Ureter (tissue), 1 donor: ENCODE results near the gene SFXN5. TPM values are rescaled to one million over a fixed set of nuclear protein-coding genes. Genes with fewer than 3 reads are reported as not detected.

Experiments used
- DNase-seq: peaks from one replicate; pipeline ENCODE4 v3.0.0-alpha.2; 2020; ENCODE audit warnings: low spot score
- total RNA-seq: library from RNA; stranded (reverse); gene quantifications from one replicate; pipeline ENCODE4 v1.2.4, GENCODE V29; 2023
- donor health status: DM: yes; HTN: yes; CAD: no.

SFXN5 gene
- total RNA-seq, 1 donor from 2014 or later: 28.6 TPM

DNA sequence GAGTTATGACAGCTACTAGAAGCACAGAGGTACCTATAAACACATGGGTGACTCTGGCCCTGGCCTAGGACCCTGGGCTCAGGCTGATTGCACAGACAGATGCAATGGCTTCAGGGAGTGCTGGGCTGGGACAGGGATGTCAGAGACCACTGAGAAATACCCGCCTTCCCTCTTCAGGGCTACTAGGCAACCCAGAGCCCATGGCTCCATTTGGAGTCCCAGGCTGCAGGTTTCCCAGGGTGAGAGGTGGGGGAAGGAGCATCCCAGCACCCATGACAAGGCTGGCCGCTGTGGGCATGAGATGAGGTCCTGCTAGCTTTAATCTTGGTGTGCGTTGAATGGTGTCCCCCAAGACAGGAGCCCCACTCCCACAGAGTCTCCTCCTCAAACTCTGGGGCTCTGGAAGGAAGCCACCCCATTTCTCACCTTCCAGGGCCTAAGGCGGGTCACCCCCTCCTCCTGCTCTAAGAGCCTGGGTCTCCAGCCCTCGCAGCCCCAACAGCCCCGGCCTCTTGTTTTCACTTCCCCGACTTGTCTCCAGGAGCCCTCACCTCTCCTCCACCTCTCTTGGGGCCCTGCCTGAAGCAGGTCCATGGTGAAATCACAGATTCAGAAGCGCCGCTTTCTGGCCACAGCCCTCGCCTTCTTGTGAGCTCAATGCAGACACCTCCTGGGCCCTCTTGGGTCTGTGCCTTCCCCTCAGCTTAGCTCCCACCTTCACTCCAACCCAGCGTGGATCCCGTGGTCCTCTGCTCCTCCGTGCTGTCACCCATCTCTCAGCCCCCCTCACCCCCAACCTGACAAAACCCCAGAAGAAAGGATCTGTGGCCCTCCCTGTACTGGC lies 112.7 kb downstream of the SFXN5 start:
- no peak for DNase-seq

DNA sequence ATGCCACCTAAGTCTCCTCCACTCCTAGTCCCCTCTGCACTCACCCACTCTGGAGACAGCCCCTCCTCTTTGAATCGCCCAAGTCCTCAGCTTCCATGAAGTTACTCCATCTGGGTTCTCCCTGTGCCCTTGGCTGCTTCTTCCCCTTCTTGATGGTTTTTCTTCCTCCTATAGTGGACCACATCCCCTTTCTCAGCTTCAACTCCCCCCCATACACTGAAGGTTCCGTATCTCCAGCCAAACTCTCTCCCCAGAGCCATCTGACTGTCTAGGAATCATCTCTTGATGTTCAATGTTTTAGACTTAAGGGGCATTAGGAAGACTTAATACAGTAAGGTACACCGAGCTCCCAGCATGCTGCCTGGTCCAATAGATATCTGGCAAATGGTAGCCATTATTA lies 114.6 kb downstream of the SFXN5 start:
- no peak for DNase-seq

DNA sequence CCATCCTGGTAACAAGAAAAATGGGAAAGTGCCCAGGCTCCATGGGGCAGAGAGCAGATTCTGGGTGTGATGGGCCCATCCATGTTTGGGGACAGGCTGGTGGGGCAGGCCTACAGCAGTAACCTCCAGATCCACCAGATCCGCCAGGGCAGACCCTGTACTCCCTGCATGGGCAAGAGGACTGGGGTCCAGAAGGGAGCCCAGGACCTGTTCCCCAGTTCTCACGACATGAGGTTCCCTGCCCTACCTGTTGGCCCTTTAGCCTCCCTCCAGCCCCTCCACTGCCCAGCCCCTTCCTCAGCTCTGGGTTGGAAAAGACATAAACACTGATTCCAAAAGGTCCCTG lies 115.5 kb downstream of the SFXN5 start:
- DNase-seq: no peak

DNA sequence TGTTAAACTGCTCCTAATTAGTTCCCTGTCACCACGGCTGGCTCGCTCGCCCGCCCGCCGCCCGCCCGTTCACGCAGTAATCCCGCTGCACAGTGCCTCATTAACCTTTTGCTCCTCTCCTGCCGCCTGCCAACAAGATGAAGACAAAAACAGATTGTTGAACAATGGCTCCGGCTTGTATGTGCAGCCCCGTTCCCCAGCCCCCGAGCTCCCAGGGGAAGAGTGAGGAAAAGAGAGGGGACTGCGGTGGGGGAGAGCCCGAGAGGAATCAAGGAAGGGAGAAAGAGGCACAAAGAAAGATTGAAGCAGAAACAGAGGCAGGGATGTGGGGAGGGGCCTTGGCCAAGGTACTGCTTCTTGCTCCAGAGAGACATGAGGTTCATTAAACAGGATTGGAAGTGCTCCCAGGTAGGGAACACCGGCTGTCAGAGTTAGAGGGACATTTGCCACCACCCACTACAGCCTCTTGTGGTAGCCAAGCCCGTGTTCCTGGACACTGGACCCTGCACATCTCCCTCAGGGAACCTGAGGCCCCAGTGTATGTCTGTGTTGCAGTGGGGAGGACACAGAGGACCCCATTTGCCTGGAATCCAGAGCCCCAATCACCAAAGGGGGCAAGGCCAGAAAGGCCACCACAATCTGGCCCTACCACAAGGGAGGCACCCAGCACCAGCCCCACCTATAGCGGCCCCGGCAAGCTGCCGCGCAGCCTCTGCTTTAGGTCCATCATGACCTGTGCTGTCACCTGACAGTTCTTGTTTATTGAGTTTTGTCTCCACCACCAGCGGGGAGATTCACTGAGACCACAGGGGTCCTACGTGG lies 116.1 kb downstream of the SFXN5 start:
- no peak for DNase-seq

DNA sequence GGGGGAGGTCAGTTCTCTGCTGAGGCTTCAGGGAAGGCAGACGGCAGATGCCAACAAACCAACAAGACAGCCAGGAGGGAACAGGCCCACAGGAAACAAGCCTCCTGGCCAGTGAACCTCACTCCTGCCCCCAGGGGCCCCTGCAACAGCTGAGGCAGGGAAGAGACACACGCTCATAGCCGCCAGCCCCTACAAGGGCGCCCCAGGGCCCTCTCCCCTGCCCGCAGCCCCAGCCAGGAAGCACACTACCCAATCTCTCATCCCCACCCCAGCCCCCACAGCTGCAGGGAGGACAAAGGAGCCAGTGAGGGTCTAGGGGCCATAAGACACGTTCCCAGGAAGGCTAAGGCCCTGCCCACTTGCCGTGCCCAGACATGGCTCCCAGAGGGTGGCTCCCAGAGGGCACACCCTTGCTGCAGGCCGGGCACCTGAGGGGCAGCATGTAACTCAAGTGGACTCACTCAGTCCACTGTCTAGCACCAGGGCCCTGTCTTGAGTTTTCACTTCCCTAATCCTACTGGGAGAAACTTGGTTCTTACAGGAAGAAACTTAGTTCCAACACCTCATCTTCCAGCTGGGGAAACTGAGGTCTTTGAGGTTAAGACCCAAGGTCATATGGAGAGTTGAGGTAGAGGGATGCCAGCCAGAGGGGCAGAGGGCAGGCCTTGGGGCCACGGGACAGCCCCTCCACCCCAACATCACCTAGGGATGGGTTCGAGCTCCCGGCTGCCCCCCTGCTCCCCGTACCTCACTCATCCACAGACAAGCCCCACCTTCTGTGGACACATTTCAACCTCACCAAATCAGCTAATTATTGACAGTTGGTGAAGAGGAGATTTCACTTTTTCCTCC lies 116.9 kb downstream of the SFXN5 start:
- no peak for DNase-seq

DNA sequence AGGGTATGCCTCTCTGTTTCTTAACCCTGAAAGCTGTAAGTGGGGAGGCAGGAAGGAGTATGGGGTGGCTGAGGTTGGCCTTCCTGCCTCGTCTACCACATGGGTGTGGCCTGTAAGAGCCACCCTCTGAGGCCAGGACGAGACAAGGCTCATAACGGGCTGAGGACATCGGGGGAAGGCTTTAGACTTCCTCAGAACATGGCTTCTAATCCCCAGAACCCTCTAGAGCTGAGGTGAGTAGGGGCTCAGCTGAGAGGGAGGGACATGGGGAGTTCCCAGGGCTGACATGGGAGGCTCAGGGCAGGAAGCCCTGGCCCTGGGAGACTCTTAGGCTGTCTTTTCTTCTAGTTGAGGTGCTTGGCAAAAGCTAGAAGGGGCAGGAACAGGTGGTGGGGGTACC lies 117.5 kb downstream of the SFXN5 start:
- DNase-seq: no peak

DNA sequence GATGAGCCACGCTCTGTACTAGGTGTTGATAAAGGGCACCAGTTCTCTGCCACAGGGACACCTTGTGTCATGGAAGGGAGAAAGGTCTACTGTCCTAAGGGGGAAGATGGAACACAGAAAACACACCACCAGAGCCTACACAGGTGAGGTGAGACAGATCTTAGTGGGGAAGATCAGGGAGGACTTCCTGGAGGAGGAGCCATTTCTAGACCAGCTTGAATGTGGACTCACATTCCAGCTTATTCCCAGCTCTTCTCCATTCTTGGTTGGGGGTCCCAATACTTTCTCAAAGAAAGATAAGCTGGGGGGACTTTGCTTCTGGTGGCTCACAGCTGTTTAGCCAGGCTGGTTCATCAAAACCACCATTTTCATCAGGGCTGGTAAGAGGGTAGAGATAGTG lies 118.0 kb downstream of the SFXN5 start:
- DNase-seq: no peak

DNA sequence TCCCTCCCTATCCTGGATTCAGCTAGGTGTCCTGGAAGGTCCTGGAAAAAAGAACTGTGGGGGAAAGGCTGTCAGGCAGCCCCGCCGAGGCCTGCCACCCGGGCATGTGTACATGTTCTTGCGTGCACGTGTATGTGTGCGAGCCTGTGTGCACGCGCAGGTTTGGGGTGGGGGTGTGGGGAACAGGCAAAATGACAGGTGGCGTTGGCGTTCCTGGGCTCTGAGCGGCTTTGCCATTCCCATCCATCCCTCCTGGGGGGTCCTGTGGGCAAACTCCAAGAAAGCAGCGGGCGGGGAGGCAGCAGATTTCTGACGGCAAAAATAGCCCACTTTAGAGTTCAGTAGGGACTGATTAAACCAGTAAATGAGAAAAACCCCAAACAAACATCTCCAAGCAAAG lies 118.6 kb downstream of the SFXN5 start:
- no peak for DNase-seq

DNA sequence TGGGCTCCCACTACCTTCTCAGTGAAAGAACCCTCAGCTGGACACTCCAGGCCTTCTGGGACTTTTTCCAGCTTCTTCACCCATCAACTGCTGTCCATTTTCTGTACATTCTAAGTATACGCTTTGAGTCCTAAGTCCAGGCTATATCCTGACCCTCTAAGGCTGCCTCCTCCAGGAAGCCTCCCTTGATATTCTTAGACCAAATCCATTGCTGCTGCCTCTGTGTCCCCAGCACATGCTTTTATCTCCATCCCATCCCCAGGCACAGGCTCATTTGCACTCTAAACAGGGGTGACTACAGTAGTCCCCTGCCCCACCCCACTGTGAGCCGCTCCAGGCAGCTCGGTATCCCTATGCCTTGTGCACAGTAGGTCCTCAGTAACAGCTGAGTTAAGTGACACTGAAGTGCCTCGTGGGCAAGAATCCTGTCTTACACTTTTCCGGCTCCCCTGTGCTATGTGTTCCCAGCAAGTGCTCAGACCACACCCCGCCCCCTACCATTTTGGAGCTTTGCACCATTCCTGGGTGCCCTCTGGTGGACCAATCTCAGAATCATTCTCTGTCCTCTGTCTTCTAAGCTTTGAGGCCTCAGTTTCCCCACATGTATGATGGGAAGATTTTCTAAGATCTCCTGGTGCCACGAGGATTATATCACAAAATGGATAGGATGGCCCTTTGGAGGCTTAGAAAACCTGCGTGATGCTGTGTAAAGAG lies 119.2 kb downstream of the SFXN5 start:
- no peak for DNase-seq

DNA sequence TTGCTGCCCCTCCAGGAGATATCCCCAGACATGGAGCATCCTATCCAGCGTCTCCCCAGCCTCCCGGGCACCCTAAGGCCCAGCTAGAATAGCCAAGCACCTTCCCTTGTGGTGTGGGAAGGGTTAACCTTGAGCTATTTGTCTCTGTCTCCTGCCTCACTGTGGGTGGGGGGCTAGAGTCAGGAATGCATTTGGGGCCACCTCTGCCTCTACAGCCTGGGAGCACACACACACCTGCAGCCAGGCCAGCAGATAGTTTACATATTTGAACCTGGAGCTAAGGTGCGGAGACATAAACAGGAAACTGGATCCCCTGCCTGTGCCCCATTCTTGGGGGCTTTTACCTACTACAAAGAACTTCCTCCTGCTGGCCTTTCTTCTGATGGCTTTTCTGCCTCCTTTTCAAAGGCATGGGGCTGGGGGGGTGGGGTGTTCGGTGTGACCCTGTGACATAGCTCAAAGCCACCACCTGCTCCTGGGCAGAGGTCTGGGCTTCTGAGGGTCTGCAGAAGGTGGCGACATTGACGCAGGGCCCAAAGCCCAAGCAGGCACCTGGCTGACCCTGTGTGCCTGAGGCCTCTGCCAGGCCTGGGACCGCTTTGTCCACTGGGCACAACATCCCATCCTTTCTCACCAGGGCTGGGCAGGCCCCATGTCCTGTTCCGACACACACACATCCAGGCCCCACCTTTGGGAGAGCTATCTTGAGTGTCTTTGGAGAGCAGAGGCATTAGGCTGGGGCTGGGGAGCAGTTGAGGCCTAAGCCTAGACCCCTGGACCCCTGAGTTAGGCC lies 120.0 kb downstream of the SFXN5 start:
- no peak for DNase-seq

DNA sequence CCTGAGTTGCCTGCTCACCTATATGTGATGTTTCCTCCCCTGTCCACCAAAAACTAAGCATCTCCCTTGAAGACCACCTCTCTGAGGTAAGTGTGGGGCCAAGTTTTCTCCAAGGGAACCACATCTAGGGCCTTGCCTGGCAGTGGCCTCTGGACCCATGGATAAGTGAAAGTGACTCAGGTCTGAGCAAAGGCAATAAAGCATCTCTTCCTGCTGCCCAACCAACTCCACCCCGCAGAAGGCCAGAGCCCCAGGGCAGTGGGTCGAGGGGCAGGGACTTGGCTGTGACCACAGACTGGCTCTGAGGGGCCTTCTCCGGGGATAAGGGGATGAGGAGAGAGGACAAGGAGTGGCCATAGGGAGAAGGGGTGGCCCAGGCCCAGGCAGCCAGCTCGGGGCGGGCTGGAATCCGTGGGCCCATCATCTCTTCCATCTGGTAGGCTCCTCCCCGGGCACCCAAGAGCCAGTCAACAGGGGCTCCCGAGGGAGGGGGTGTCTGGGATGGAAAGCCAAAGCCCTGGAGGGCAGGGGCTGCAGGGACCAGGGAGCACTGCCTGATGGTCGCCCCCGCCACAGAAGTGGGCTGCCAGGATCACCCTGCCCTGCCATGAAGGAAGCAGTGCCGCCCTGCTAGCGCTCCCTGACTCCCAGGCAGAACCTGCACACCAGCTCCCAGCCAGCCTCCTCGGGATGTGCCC lies 120.8 kb downstream of the SFXN5 start:
- DNase-seq: no peak

DNA sequence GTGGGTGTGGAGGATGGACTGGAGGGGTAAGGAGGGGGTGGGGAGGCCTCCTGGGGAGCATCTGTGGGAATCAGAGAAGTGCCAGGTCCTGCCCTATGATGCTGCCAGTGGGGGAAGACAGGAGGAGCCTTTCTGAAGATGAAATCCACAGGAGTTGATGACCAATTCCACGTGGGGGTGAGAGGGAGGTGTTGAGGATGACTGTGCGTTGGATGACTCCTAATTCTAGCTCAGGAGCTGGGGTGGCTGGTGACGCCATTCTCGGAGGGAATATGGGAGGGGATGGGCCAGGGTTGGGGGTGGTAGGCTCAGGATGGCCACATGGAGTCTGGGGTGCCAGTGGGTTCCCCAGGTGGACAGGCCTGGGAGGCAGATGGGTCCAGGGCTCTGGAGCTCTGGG lies 121.9 kb downstream of the SFXN5 start:
- DNase-seq: no peak

DNA sequence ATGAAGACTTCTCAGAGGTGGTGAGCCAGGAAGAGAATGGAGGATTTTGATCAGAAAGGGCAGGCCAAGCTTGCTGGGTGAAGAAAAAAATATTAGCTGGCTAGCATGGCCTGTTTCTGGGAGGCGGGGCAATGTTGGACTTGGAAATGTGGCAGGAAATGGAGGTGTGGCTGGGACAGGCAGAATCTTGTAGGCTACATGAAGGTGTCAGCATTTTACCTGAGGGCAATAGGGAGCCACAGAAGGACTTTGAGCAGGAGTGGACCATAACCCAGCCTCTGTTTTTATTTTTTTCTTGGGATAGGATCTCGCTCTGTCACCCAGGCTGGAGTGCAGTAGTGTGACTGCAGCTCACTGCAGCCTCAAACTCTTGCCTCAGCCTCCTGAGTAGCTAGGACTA lies 122.5 kb downstream of the SFXN5 start:
- DNase-seq: no peak

DNA sequence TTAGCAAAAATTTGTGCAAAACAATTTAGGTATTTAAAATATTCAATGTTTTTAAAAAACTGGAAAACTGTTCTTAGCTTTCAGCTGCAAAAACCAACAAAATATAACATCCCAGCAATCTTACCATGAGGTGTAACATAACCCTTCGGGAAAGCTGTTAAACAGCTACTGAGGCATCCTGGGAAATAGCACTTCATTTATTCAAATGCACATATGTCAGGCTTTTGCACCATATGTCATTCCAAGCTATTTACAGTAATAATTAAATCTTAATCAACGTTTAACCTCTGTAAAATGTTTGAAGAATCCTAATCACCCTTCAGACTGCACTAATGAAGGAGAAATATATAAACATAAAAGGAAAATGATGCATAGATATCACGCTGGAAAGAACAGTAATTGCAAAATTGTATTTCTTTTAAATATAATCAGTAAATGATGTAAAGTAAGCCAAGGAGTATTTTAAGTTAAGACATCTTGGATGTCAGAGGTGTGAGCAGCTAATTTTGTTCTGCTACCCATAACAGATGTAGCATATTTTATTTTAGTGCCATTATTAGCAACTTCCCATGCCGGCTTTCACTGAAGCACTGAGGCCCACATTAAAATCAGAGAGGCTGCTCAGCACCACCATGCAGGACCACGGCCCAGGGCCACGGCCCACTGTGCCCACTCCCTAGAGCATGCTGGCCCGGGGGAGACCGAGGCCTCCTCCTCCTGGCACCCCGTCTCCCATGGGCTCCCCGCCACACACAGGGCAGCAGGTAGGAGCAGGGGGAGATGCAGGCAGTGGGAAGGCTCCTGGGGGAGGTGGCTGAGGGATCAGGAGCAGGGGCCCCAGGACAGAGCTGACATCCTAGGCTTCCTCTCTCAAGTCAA lies 123.3 kb downstream of the SFXN5 start:
- no peak for DNase-seq

DNA sequence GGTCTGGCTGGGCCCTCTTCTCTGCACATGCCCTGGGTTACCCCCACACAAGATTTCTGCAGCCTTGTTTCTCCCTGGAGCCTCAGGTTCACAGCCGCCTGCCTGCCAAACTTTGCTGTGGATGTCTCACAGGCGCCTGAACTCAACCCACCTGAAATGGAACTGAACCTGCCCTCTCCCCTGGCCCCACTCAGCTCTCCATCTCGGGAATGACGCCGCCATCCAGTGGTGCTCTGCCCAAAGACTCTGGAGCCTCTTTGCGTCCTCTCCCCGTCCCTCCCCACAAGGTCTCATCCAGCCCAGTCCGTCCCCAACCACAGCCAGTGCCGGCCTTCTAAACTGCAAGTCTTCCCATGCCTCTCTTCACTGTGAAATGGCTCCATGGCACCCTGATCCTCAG lies 125.0 kb downstream of the SFXN5 start:
- DNase-seq: no peak

DNA sequence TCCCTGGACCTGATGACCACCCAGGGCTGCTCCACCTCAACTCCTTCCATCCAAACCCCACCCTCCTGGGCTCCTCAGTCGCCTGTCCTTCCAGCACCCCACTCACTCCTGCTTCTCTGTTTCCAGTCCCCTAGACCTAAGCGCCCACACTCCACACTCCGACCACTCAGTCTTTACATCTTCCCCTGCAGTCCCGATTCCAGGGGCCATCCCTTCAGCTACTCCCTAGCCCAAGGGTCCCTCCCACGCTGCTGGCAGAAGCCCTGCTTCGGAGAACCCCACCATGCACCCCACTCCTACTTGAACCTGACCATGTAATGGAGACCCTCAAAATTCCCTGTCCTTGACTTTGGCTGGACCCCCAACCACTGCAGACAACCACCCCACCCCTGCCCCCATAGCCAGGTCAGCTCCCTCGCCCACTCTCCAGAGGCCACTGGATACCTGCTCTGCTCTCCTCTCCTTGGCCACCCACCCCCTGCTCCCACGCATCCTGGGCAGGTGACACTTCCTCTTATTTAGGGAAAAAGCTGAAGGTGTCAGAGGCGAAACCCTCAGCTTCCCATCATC lies 126.0 kb downstream of the SFXN5 start:
- DNase-seq: no peak

DNA sequence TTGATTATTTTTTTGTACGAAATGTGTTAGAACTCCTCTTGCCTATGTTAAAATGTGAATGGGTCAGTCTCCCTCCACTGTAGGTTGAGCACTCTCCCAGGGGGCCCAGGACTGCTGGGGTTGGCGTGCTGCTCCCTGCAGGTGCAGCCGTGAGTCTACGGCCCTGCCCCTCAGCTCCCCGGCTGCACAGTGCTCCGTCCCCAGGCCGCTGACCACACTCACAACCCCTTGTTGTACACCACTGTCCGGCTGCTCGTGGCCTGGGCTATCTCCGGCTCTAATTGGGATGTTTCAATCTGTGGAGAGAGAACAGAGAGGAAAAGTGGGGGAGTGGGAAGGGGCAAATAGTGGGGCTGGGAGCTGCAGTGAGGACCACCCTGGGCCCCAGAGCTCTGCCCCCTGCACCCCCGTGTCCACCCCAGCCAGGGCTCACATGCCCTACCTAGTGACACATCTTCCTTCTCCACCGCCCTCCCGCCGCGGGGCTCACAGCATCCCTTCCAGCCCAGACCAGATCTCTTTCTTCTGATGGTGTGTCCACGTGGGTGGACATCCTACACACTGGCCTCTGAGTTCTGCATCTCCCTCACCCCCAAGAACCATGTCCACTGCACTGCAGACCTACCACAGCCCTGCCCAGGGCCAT lies 126.6 kb downstream of the SFXN5 start:
- DNase-seq: no peak
